AG09319 (cell line): ENCODE measurements around the gene MPHOSPH9.

Source experiments
- DNase-seq: peaks from one replicate; pipeline ENCODE4 v3.0.0-alpha.2; 2010; ENCODE audit warnings: low read depth; ENCODE audit errors: extremely low read depth
- CTCF ChIP-seq: IDR thresholded peaks from 2 replicates; pipeline ENCODE4 v1.5.1; 2011; ENCODE audit warnings: low read depth, mild to moderate bottlenecking, inconsistent platforms, low read length, moderate library complexity

MPHOSPH9 gene

GRCh38 chr12:123113026-123113425, 119.9 kb downstream of the MPHOSPH9 start:
- TF ChIP-seq CTCF: no peak
- DNase-seq: no peak

- DNase-seq: no peak
These were observed 121.3 kb downstream of the MPHOSPH9 start for GRCh38 chr12:123111498-123112165.

DNA sequence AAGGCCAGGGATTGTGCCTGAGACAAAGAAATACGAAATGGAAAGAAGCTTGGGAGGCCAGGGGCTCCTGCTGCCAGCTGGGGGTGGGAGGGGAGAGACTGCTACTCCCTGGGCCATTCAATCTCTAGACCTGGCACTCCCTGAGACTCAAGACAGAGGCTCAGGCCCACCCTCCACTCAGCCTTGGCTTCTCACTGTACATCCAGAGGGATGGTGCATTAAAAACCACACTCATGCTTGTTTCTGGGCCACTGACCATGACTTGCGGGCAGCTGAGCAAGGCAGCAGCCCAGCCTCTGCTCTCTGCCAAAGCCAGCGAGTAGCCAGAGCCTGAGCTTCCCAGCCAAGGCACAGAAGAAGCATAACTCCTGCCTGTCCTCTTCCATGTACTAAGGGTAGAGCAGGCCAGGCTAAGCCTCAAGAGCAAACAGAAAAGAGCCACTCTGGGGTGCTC, 123.6 kb downstream of the MPHOSPH9 start:
- no peak for DNase-seq
- no peak for TF ChIP-seq CTCF

More at GRCh38 chr12:123111498-123112165, 121.3 kb downstream of the MPHOSPH9 start:
- TF ChIP-seq CTCF: no peak

GRCh38 chr12:123108682-123109066, 124.3 kb downstream of the MPHOSPH9 start:
- no peak for TF ChIP-seq CTCF
- DNase-seq: no peak

DNA sequence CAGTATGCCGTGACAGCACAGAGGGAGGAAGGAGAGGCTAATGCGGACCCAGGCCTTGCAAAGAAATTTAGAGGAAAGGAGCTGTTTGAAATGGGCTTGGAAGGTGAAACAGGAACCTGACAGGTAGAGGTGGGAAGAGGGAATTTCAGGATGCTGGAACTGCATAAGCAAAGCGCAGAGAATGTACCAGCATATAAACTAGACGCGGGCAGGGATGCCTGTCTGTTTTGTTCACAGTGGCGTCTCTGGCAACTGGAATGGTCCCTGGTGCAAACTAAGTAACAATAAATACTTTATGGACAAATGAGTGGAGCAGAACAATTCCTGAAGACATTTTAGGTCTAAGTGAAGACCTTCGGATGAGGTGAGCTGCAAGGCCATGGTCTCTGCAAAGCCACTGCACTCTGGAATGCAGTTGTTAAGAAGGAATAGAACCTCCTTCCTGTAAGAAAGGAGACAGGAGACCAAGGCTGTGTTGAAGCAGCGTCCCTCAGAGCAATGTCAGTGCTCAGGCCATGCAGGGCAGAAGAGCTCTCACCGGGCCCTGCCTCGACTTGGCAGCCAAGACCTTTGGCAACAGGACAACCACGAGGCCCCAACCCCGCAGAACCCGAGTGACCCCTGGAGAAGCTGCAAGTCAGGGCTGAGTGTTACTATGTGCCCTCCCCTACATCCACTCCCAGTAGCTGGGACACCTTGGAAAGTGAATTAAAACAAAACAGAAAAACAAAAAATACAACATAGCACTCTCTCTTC, 124.8 kb downstream of the MPHOSPH9 start:
- no peak for DNase-seq
- no peak for TF ChIP-seq CTCF

GRCh38 chr12:123106640-123107359, 126.1 kb downstream of the MPHOSPH9 start:
- DNase-seq: no peak
- TF ChIP-seq CTCF: no peak

GRCh38 chr12:123105211-123105826, 127.6 kb downstream of the MPHOSPH9 start:
- DNase-seq: no peak
- no peak for TF ChIP-seq CTCF
